K562 treated with DMSO at 1 percent for 4 hours (cell line): ENCODE data around the gene RAD21L1. TPM values are rescaled to one million over a fixed set of nuclear protein-coding genes. Genes with fewer than 3 reads are reported as not detected.

Experiments used
- total RNA-seq: library from RNA; unstranded; fragments of 300-600 nt; gene quantifications from 2 replicates; pipeline ENCODE4 v1.2.3, GENCODE V29; 2022; ENCODE audit not compliant: insufficient read depth

RAD21L1 gene
- total RNA-seq, result not detected in 2 replicates

GRCh38 chr20:1225783-1226654 lies at the start of gene RAD21L1:
RAD21L1 (plus strand) TSS chr20:1226044; CDS start chr20:1228454, 2,410 bp downstream.

DNA sequence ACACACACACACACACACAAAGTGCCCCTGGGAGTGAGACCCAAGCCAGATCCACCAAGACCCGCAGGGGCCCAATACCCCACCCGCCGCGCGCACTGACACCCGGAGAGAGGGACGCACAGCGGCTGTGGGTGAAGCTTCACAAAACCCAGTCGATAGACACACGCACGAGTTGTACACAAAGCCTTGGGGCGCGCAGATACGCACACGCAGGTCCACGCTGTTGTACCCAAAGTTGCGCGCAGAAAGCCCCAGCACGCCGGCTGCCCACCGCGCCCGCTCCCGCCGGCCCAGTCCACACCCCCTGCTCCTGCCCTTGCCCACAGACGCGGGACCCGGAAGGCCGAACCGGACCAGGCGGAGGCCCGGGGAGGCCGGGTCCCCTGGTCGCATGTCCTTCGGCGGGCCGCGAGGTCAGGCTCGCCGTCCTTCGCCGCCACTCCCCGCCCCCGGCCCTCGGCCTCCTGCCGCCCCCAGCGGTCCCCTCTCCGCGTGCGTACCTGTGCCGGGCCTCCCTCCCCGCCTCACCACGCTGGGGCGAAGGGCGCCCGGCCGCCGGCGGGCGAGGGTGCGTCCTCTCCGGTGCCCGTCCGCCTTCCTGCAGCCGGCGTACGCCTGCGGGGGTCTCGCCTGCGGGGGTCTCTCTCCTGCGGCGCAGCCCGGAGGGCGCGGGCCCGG lies 41.1 kb upstream of the RAD21L1 start, which contains the start of gene TMEM74B:
Gene TMEM74B, minus strand, starts transcription at position 344 of the 678 bp plus-strand sequence. CDS start 1,180 bp downstream, outside the sequence.

DNA sequence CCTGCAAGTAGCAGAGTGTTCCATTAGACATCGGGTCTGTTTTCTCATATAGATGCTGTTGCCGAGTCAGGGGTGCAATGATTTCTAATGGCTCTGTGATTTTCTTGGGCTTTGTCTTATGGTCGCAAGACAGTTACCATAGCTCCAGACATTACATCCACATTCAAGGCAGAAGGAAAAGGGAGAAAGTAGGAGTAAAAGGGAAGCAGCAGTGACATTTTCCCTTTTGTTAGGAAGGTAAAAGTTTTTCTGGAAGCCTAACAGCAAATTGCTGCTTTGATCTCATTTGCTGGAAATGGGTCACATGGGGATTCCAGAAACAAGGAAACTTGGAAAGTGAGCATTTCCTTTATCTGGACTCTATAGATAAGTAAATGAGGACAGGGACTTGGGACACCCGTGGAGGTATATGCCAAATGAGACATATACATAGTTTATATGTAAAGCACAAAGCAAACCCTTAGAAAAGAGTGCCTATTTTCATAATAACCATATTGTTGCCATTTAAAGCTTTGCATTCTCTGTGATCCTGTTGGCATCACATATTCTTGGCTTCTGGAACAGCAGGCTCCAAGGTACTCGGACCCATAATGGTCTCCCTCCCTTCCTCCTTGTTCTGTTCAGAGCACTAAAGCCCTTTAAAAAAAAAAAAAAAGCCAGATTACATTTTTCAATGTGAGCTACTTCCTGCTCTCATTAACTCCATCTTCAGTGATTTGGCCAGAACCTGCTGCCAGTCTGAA lies 22.9 kb upstream of the RAD21L1 start, which contains the start of gene C20orf202:
Gene C20orf202, plus strand, starts transcription at position 693 of the 743 bp plus-strand sequence. CDS start 132 bp downstream, outside the sequence.

DNA sequence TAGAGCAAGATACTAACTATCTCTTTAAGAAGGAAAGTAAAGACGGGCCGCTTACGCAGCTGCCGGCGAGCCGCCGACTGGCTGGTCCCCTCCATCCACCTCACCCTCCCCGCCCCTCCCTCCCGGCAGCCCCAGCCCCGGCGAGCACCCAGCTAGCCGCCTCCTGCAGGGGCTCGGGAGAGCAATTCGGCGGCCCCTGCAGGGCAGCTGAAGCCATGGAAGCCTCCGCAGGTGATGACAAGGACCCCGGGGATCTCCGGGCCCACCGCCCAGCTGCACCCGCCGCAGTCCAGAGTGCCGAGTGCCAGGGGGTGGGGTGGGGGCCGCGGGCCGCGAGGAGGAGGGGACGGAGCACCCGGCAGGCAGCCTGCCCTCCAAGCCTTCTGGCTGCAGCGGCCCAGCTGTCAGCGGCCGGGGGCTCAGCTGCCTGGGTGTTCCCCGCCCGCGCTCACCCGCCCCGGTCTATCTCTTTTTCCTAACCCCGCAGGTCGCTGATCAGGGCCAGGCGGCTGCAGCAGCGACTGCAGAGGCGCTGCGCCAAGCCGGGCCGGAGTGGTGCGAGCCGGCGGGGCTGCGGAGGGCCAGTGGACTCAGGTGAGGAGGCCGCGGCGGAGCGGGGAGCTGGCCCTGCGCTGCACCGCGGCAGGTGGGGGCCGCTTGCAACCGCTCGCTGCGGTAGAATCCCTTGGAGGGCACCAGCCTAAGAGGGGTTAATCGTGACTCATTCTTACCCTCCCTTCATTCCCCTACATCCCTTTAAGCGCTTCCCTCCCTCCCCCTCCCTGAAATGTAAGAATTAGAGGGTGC lies 40.5 kb downstream of the RAD21L1 start, which contains the start of gene SNPH:
Gene SNPH, plus strand, starts transcription at position 128 of the 807 bp plus-strand sequence. CDS start 29,946 bp downstream, outside the sequence.

Other genes starting within 250 kb of the RAD21L1 start
- not detected in 2 replicates for gene RSPO4, start 223.7 kb upstream of the RAD21L1 start, total RNA-seq
- gene PSMF1, start 107.4 kb upstream of the RAD21L1 start, total RNA-seq, result 48.8 and 53.9 TPM in 2 replicates
- 6.3 and 12.3 TPM in 2 replicates for gene TMEM74B, start 41.1 kb upstream of the RAD21L1 start, total RNA-seq
- gene C20orf202, start 22.6 kb upstream of the RAD21L1 start, total RNA-seq, result 0.41 TPM in 1 of 2 replicates, not detected in the other
- gene SNPH, start 40.2 kb downstream of the RAD21L1 start, total RNA-seq, result 0.76 and 1.6 TPM in 2 replicates
- gene SDCBP2, start 103.1 kb downstream of the RAD21L1 start, total RNA-seq, result 1.7 and 2.4 TPM in 2 replicates
- gene FKBP1A, start 167.0 kb downstream of the RAD21L1 start, total RNA-seq, result 195 and 216 TPM in 2 replicates
- 50.1 and 66.8 TPM in 2 replicates for gene NSFL1C, start 240.8 kb downstream of the RAD21L1 start, total RNA-seq